Parathyroid adenoma (tissue), 2 donors: ENCODE measurements around the gene ACE.

ENCODE experiments used
- H2AFZ ChIP-seq: fragments of 300-600 bp; sonication (generic); one replicate; pipeline ENCODE4 v1.7.0; 2017; ENCODE audit warnings: antibody characterized with exemption, mild to moderate bottlenecking
- H3K27ac ChIP-seq: fragments of 300-600 bp; sonication (generic); one replicate; pipeline ENCODE4 v1.7.0; 2017
- H3K27me3 ChIP-seq: fragments of 300-600 bp; sonication (generic); one replicate; pipeline ENCODE4 v1.7.0; 2017; ENCODE audit warnings: low read length; ENCODE audit not compliant: control insufficient read depth, insufficient read depth
- H3K36me3 ChIP-seq: fragments of 300-600 bp; sonication (generic); one replicate; pipeline ENCODE4 v1.7.0; 2017; ENCODE audit warnings: low read length; ENCODE audit not compliant: control insufficient read depth, insufficient read depth
- H3K4me1 ChIP-seq: fragments of 300-600 bp; sonication (generic); one replicate; pipeline ENCODE4 v1.7.0; 2017; ENCODE audit warnings: control low read depth
- H3K4me2 ChIP-seq: fragments of 300-600 bp; sonication (generic); one replicate; pipeline ENCODE4 v1.7.0; 2017; ENCODE audit warnings: low read length
- H3K4me3 ChIP-seq: fragments of 300-600 bp; sonication (generic); one replicate; pipeline ENCODE4 v1.7.0; 2017; ENCODE audit warnings: low read depth, low read length
- H3K79me2 ChIP-seq: fragments of 300-600 bp; sonication (generic); one replicate; pipeline ENCODE4 v1.7.0; 2017; ENCODE audit warnings: control low read depth
- H3K9ac ChIP-seq: fragments of 300-600 bp; sonication (generic); one replicate; pipeline ENCODE4 v1.7.0; 2017; ENCODE audit warnings: mild to moderate bottlenecking
- H3K9me3 ChIP-seq: fragments of 300-600 bp; sonication (generic); one replicate; pipeline ENCODE4 v1.7.0; 2017; ENCODE audit warnings: low read length; ENCODE audit not compliant: control insufficient read depth
- CTCF ChIP-seq: fragments of 300-600 bp; sonication (generic); IDR thresholded peaks from one replicate; pipeline ENCODE4 v1.7.0; 2017; ENCODE audit warnings: antibody characterized with exemption, mild to moderate bottlenecking
- donor health status: primary hyperparathyroidism.

The ACE gene

GRCh38 chr17:63537001-63537400 lies 60.1 kb downstream of the ACE start:
- Histone ChIP-seq H2AFZ (no peak overlapping the region), H3K4me1 (peaks cover 6% of the 10 kb centered on the region), H3K4me3 (no peak overlapping the region), H3K4me2 (no peak overlapping the region), H3K36me3 (no peaks in the 10 kb centered on the region), H3K27me3 (no peaks in the 10 kb centered on the region), H3K9ac (no peak overlapping the region), H3K79me2 (no peaks in the 10 kb centered on the region), H3K9me3 (no peaks in the 10 kb centered on the region), H3K27ac (no peak overlapping the region)
- no peak for TF ChIP-seq CTCF

GRCh38 chr17:63537991-63538692 lies 61.3 kb downstream of the ACE start:
- H3K4me2 ChIP-seq: no peak overlapping the region
- no peak overlapping the region for H3K4me3 ChIP-seq
- H3K4me1 ChIP-seq: peaks cover 6% of the 10 kb centered on the region
- H3K79me2 ChIP-seq: no peaks in the 10 kb centered on the region
- peak overlapping the region; percentile 75 for H2AFZ ChIP-seq
- no peak overlapping the region for H3K27ac ChIP-seq
- TF ChIP-seq CTCF: no peak
- H3K9ac ChIP-seq: no peak overlapping the region
- no peaks in the 10 kb centered on the region for H3K27me3 ChIP-seq
- no peaks in the 10 kb centered on the region for H3K9me3 ChIP-seq
- no peaks in the 10 kb centered on the region for H3K36me3 ChIP-seq

- H3K27ac ChIP-seq: no peak overlapping the region
- peak overlapping the region; percentile 75 for H2AFZ ChIP-seq
- no peaks in the 10 kb centered on the region for H3K36me3 ChIP-seq
- no peaks in the 10 kb centered on the region for H3K9me3 ChIP-seq
- H3K27me3 ChIP-seq: no peaks in the 10 kb centered on the region
- H3K4me3 ChIP-seq: no peak overlapping the region
- peaks cover 6% of the 10 kb centered on the region for H3K4me1 ChIP-seq
- H3K79me2 ChIP-seq: no peaks in the 10 kb centered on the region
- H3K4me2 ChIP-seq: no peak overlapping the region
- H3K9ac ChIP-seq: no peak overlapping the region
- no peak for TF ChIP-seq CTCF
Observed at GRCh38 chr17:63538693-63539595, 62.1 kb downstream of the ACE start.

GRCh38 chr17:63540590-63540989 lies 63.7 kb downstream of the ACE start:
- no peak for TF ChIP-seq CTCF
- Histone ChIP-seq H3K4me3 (no peak overlapping the region), H3K9me3 (no peaks in the 10 kb centered on the region), H3K27ac (no peak overlapping the region), H2AFZ (no peak overlapping the region), H3K79me2 (no peaks in the 10 kb centered on the region), H3K4me1 (peaks cover 6% of the 10 kb centered on the region), H3K4me2 (no peak overlapping the region), H3K9ac (no peak overlapping the region), H3K27me3 (no peaks in the 10 kb centered on the region), H3K36me3 (no peaks in the 10 kb centered on the region)
